GM13976 (cell line): ENCODE results near the gene A1BG.

Experiments
- DNase-seq: peaks from one replicate; pipeline ENCODE4 v3.0.0; 2012; ENCODE audit warnings: low spot score
- in situ Hi-C: fragments of 300-500 bp; cut with MboI; formaldehyde crosslinking; loops from one replicate; pipeline ENCODE4 v1.12.0; 2022; ENCODE audit warnings: low sequenced_read_pairs, mixed read lengths, inconsistent platforms; ENCODE audit not compliant: unreplicated experiment
- TF ChIP-seq, protein P1 (sequence below): IDR thresholded peaks from 2 replicates; pipeline ENCODE4 v1.5.1; 2012; ENCODE audit warnings: borderline replicate concordance, mild to moderate bottlenecking; ENCODE audit not compliant: insufficient read depth; ENCODE audit errors: extremely low read depth, missing control alignments, control extremely low read depth

Gene A1BG

DNA sequence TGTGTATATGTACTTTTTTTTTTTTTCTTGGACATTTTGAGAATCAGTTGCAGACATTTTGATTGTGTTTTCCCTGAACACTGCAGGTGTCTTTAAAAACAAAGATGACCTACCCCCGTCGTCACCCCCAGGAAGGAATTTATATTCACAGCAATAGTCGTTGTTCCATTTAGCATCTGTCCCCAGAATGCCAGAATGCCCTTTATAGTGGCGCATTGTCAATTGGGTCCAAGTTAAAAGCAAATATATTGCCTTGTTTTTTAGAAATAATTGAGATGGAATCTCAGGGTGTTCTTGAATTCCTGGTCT is 40.4 kb upstream of the A1BG start:
- in situ Hi-C loops = no loop called here
- TF ChIP-seq, protein P1, sequence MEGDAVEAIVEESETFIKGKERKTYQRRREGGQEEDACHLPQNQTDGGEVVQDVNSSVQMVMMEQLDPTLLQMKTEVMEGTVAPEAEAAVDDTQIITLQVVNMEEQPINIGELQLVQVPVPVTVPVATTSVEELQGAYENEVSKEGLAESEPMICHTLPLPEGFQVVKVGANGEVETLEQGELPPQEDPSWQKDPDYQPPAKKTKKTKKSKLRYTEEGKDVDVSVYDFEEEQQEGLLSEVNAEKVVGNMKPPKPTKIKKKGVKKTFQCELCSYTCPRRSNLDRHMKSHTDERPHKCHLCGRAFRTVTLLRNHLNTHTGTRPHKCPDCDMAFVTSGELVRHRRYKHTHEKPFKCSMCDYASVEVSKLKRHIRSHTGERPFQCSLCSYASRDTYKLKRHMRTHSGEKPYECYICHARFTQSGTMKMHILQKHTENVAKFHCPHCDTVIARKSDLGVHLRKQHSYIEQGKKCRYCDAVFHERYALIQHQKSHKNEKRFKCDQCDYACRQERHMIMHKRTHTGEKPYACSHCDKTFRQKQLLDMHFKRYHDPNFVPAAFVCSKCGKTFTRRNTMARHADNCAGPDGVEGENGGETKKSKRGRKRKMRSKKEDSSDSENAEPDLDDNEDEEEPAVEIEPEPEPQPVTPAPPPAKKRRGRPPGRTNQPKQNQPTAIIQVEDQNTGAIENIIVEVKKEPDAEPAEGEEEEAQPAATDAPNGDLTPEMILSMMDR = no peak
- no peak for DNase-seq

DNA sequence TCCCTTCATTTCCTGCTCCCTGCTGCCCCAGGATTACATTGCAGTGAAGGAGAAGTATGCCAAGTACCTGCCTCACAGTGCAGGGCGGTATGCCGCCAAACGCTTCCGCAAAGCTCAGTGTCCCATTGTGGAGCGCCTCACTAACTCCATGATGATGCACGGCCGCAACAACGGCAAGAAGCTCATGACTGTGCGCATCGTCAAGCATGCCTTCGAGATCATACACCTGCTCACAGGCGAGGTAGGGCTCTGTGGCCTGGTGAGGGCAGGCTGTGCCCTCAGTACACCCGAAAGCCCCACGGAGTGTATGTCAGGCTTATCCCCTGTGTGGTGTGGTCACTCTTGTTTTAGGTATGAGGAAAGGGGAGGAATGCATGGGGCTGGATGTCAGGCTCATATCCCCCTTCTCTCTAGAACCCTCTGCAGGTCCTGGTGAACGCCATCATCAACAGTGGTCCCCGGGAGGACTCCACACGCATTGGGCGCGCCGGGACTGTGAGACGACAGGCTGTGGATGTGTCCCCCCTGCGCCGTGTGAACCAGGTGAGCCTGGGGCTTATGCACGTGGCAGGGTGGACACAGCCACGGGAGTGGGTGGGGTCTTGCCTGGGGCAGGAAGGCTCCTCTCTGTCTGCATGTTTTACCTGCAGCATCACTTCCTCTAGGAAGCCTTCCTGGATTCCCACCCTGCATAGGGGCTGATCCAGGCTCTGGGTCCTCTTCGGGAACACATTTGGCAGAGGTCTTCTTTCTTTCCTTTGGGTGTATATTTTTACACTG is 39.8 kb upstream of the A1BG start:
- DNase-seq = no peak
- TF ChIP-seq, protein P1 = no peak
- in situ Hi-C loops = no loop called here

DNA sequence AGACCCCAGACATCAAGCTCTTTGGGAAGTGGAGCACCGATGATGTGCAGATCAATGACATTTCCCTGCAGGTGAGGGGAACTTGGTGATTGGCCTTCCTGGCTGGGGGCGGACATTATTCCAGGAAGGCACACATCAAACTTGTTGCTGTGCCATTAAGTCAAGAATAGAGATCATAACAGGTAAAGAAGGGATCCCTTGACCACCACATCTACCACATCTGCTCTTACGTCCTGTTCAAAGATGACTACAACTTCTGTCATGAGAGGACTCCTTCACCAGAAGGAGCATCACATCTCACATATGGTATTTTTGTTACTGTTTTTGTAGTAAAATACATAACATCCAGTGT is 34.9 kb upstream of the A1BG start:
- in situ Hi-C loops = no loop called here
- TF ChIP-seq, protein P1 = no peak
- no peak for DNase-seq

DNA sequence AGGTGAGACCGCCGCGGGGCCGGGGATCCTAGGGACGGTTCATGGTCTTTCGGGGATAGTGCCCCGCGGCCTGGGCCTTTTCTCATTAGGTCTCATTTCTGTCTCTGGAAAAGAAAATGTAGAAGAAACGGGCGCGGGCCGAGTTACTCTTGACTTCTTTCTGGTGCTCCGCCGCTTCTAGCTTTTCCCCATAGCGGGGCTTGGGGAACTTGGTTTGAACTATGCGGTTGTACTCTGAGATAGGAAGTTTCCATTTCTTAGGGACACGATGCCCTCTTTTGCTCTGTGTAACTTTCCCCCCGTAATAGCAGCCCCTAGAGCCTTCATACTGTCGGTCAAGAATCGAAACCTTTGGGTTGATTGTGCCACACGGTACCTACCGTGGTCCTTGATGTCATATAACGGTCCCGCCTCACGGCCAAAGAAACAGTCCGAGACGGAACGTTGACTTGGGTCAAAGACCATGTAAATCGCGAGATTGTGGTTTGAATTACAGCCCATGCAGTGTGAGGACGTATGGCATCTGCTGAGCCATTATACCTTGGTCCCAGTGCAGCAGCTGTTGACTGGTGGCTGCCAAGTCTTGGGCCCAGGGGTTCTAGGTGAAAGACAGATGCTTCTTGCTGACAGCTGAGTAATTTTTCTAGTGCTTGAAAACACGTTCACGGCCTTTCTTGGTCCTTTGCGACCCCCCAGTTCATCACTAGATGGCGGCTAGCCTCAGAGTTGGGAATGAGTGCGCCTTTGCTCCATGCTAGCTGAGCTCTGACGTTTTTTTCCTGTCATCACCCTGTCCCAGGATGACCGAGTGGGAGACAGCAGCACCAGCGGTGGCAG is 34.3 kb upstream of the A1BG start:
- in situ Hi-C loops = no loop called here
- DNase-seq = no peak
- TF ChIP-seq, protein P1 = no peak

DNA sequence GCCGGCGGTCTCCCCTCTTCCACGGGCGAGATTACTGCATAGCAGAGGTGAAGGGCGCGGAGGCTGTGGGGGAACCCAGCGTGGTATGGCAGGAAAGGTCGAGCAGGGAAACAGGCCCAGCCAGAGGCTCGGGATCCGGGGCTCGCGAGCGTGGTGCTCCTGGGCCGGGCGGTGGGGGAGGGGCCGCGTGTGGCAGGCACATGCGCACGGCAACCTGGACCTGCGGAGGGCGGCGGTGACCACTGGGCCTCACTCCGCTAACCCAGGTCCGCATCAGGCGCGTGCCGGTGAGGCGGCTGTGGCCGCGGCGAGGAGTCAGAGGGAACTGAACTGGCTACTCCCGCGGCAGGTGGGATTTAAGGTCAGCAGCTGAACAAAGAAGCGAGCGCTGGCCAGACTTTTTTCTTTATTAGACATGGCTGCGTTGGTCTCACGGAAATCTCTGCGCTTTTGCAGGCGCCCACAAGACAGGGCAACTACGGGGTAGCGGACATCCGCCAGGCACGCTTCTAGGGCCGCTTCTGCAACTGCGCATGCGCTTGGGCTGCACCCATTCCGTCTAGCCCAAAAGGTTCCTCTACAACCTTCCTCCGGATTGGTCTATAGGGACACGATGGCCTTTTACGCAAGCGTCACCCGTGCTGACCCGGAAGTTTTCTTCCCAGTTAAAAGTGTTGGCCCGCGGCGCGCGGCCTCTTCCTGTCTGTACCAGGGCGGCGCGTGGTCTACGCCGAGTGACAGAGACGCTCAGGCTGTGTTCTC is 33.5 kb upstream of the A1BG start, which contains the start of gene RPS5:
TSS of gene RPS5 (plus strand) at position 694 of the 762 bp plus-strand sequence. CDS start 869 bp downstream, outside the sequence.
- in situ Hi-C loops = no loop called here
- TF ChIP-seq, protein P1 = no peak
- peak; percentile 100 for DNase-seq

DNA sequence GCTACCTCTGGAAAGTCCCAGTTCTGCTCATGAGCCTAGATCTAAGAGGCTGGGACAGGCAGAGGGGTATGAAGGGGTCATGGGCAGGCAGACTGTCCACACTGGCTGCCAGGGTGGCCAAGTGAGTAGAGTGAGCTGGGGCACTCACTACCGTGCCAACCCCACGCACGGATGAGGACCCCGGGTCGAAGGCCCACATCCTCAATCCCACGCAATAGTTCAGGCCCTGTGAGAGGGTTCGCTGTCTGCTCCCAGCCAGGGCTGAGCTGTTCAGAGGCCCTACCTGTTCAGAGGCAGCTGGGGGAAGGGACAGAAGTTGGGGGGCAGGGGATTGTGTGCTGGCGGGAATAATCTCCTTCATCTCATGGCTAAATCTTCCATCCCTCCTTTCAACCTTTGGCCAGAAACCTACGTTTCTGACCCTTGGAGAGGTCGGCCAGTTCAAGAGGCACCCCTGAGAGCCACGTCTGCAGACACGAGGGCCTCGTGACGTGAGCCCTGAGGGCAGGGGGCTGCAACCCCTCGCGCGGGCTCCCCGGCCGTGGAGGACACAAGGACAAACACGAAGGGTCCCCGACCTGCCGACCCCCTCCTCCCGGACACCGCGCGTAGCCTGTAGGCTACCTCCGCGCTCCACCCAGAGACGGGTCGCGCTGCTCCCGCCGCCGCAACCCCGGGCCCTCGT is 32.7 kb upstream of the A1BG start:
- in situ Hi-C loops = no loop called here
- DNase-seq = no peak
- TF ChIP-seq, protein P1 = no peak
